Transverse colon (tissue), 4 donors: Measurements from ENCODE around the gene PCNX2. TPM values are rescaled to one million over a fixed set of nuclear protein-coding genes. Genes with fewer than 3 reads are reported as not detected.

Experiments
- DNase-seq: peaks from one replicate; pipeline ENCODE4 v3.0.0-alpha.2; 2019
- H3K27ac ChIP-seq, 4 donors: fragments of 200-600 bp; sonication (generic); 2 replicates each; pipeline ENCODE4 v1.5.1; 2016 to 2018; ENCODE audit warnings: inconsistent platforms in 4 of 4
- H3K27me3 ChIP-seq: fragments of 200-600 bp; sonication (generic); 2 replicates; pipeline ENCODE4 v1.5.1; 2017; ENCODE audit warnings: inconsistent platforms
- H3K36me3 ChIP-seq, 4 donors: fragments of 200-600 bp; sonication (generic); 2 replicates each; pipeline ENCODE4 v1.5.1; 2017 to 2019; ENCODE audit warnings: inconsistent platforms in 4 of 4
- H3K4me1 ChIP-seq, 4 donors: fragments of 200-600 bp; sonication (generic); 2 replicates each; pipeline ENCODE4 v1.5.1; 2017 to 2020; ENCODE audit warnings: inconsistent platforms in 4 of 4
- H3K4me3 ChIP-seq, 4 donors: fragments of 200-600 bp; sonication (generic); 1 replicate in 1 of 4; 2 replicates in 3 of 4; pipeline versions ENCODE4 v1.5.1 to v1.6.1; 2017 to 2019; ENCODE audit warnings: inconsistent platforms in 4 of 4
- H3K9me3 ChIP-seq, 2 donors: fragments of 200-600 bp; sonication (generic); 2 replicates each; pipeline ENCODE4 v1.5.1; 2017 to 2019; ENCODE audit warnings: inconsistent platforms in 2 of 2
- CTCF ChIP-seq, 5 experiments: fragments of 200-600 bp in 3 of 5; fragments of 450-650 bp in 2 of 5; sonication (generic) in 3 of 5; IDR thresholded peaks; 1 replicate in 2 of 5; 2 replicates in 3 of 5; pipeline ENCODE4 v1.5.1; 2016 to 2017; ENCODE audit warnings: antibody characterized with exemption in 5 of 5, inconsistent platforms in 3 of 5, mild to moderate bottlenecking in 2 of 5, moderate library complexity in 1 of 5
- EP300 ChIP-seq: sonication (generic); formaldehyde crosslinking; IDR thresholded peaks from one replicate; pipeline ENCODE4 v1.6.1; 2017; ENCODE audit warnings: antibody characterized with exemption, low read depth
- POLR2A ChIP-seq: fragments of 450-650 bp; IDR thresholded peaks from one replicate; pipeline ENCODE4 v1.6.1; 2016; ENCODE audit warnings: antibody characterized with exemption, mild to moderate bottlenecking, moderate library complexity
- POLR2AphosphoS5 ChIP-seq, 3 donors: sonication (generic); formaldehyde crosslinking; IDR thresholded peaks; one replicate each; pipeline ENCODE4 v1.6.1; 2016; ENCODE audit warnings: antibody characterized with exemption in 3 of 3
- WGBS, 2 donors: methylation state at CpG; one replicate each; pipeline ENCODE4 v1.1.5; 2018; ENCODE audit warnings: low coverage in 1 of 2; 5-methylcytosine and 5-hydroxymethylcytosine counted together
- in situ Hi-C, 4 donors: fragments of 200-750 bp; cut with MboI; loops; one replicate each; pipeline versions ENCODE4 v1.15.0 to v1.15.1; 2017; ENCODE audit warnings: low sequenced_read_pairs in 3 of 4, low pct_ligation_motif_present in 1 of 4, low pct_unique_long_range_greater_than_20kb in 1 of 4
- intact Hi-C: fragments of 100-400 bp; cut with DNase I; formaldehyde crosslinking; loops from one replicate; pipeline ENCODE4 v1.15.1; 2023; ENCODE audit warnings: low total_unique reads
- total RNA-seq, 4 donors: library from RNA; depleted of rRNA; stranded (reverse); fragments of >200 nt; gene quantifications; one replicate each; pipeline ENCODE4 v1.1.0, GENCODE V29; 2016

The PCNX2 gene
- total RNA-seq, 4 donors from 2014 or later: 6.8 to 518 (median 11.8) TPM

- H3K4me3 ChIP-seq: no peak overlapping the region
- H3K27ac ChIP-seq: no peak overlapping the region
- no peaks in the 10 kb centered on the region for H3K4me1 ChIP-seq
- no peak for DNase-seq
- TF ChIP-seq EP300 (no peak), POLR2A (no peak), POLR2AphosphoS5 (IDR thresholded peaks at IDR 0.05) (no peak), CTCF (IDR thresholded peaks at IDR 0.05) (no peak)
- H3K9me3 ChIP-seq: peaks cover 10% of the 10 kb centered on the region in 2 donors
- H3K27me3 ChIP-seq: no peaks in the 10 kb centered on the region
- in situ Hi-C loops (loop anchor here in 2 of 4 donors (25.0 kb wide), 1 partner anchor 337 kb away; the partner anchor contains the start of gene SIPA1L2 (in 2 of the 2)), intact Hi-C loops (no loop called here)
- peaks cover 0 to 42% (median 23%) of the 10 kb centered on the region in 4 donors for H3K36me3 ChIP-seq
- WGBS, 2 donors: 77 to 89% methylated on average over 2 of the region's 2 CpGs
These were observed 321.6 kb downstream of the PCNX2 start for GRCh38 chr1:232973652-232974611.

GRCh38 chr1:232970508-232970907 is 325.0 kb downstream of the PCNX2 start:
- Histone ChIP-seq H3K36me3 (peaks cover 0 to 41% (median 21%) of the 10 kb centered on the region in 4 donors), H3K27ac (no peak overlapping the region), H3K27me3 (no peaks in the 10 kb centered on the region), H3K9me3 (peaks cover 10% of the 10 kb centered on the region in 2 donors), H3K4me3 (no peak overlapping the region), H3K4me1 (peaks cover 0 to 17% (median 8%) of the 10 kb centered on the region in 4 donors)
- in situ Hi-C loops (loop anchor here in 2 of 4 donors (25.0 kb wide), 1 partner anchor 333 kb away; the partner anchor contains the start of gene SIPA1L2 (in 2 of the 2)), intact Hi-C loops (no loop called here)
- 88% methylated on average over 4 of the region's 4 CpGs for WGBS, 2 donors
- DNase-seq: no peak
- TF ChIP-seq POLR2A (no peak), CTCF (IDR thresholded peaks at IDR 0.05) (no peak), POLR2AphosphoS5 (IDR thresholded peaks at IDR 0.05) (no peak)

GRCh38 chr1:232969799-232970198 is 325.7 kb downstream of the PCNX2 start:
- no peaks in the 10 kb centered on the region for H3K27me3 ChIP-seq
- no peak overlapping the region for H3K4me3 ChIP-seq
- TF ChIP-seq CTCF (IDR thresholded peaks at IDR 0.05) (no peak), POLR2AphosphoS5 (IDR thresholded peaks at IDR 0.05) (no peak), POLR2A (no peak), EP300 (no peak)
- 94 to 100% methylated on average over 2 to 5 of the region's 5 CpGs for WGBS, 2 donors
- no peak overlapping the region for H3K27ac ChIP-seq
- peaks cover 0 to 41% (median 21%) of the 10 kb centered on the region in 4 donors for H3K36me3 ChIP-seq
- no peak for DNase-seq
- in situ Hi-C loops (loop anchor here in 2 of 4 donors (25.0 kb wide), 1 partner anchor 332 kb away; the partner anchor contains the start of gene SIPA1L2 (in 2 of the 2)), intact Hi-C loops (no loop called here)
- peaks cover 0 to 21% (median 8%) of the 10 kb centered on the region in 4 donors for H3K4me1 ChIP-seq
- H3K9me3 ChIP-seq: peaks cover 10% of the 10 kb centered on the region in 2 donors

GRCh38 chr1:232968965-232969364 is 326.6 kb downstream of the PCNX2 start:
- Histone ChIP-seq H3K36me3 (peaks cover 0 to 41% (median 18%) of the 10 kb centered on the region in 4 donors), H3K4me3 (no peak overlapping the region), H3K27ac (no peak overlapping the region), H3K27me3 (no peaks in the 10 kb centered on the region), H3K9me3 (peaks cover 7 to 9% of the 10 kb centered on the region in 2 donors), H3K4me1 (peaks cover 0 to 21% (median 8%) of the 10 kb centered on the region in 4 donors)
- in situ Hi-C loops: loop anchor here in 2 of 4 donors (25.0 kb wide), 1 partner anchor 332 kb away; the partner anchor contains the start of gene SIPA1L2 (in 2 of the 2)
- TF ChIP-seq POLR2AphosphoS5 (IDR thresholded peaks at IDR 0.05) (no peak), EP300 (no peak), POLR2A (no peak), CTCF (IDR thresholded peaks at IDR 0.05) (no peak)
- intact Hi-C loops: no loop called here
- WGBS, 2 donors: 76% methylated on average over 3 of the region's 3 CpGs; no CpG with 5 or more reads in 1 of the 2 donors
- DNase-seq: no peak
